DMS53 treated with DMSO at 0.1 percent for 48 hours (cell line): ENCODE data around the gene GPATCH2.
"Not testable (repeated sequence)": the region's sequence is repeated elsewhere in the genome, so short reads cannot be mapped to it uniquely, and the experiment has no call there.

Source experiments
- DNase-seq: peaks from one replicate; lab custom pipeline; 2025; ENCODE audit not compliant: unreplicated experiment; lab: John Stamatoyannopoulos, UW

GPATCH2 gene

GRCh38 chr1:217527151-217527550 is 103.7 kb downstream of the GPATCH2 start:
- DNase-seq, result no peak

- no peak for DNase-seq
Observed at GRCh38 chr1:217526636-217527035, 104.3 kb downstream of the GPATCH2 start.

GRCh38 chr1:217525773-217526490 is 105.0 kb downstream of the GPATCH2 start:
- no peak for DNase-seq

GRCh38 chr1:217524787-217525520 is 105.9 kb downstream of the GPATCH2 start:
- DNase-seq, result no peak

GRCh38 chr1:217523921-217524320 is 107.0 kb downstream of the GPATCH2 start:
- DNase-seq, result not testable (repeated sequence)

- peak; percentile 16 for DNase-seq
Observed at GRCh38 chr1:217522277-217522676, 108.6 kb downstream of the GPATCH2 start.

- DNase-seq, result no peak
Observed at GRCh38 chr1:217521317-217521716, 109.6 kb downstream of the GPATCH2 start.

GRCh38 chr1:217506878-217507277 is 124.0 kb downstream of the GPATCH2 start:
- DNase-seq, result no peak

- no peak for DNase-seq
Observed at GRCh38 chr1:217498209-217498608, 132.7 kb downstream of the GPATCH2 start.

- DNase-seq, result no peak
Observed at GRCh38 chr1:217495249-217495648, 135.6 kb downstream of the GPATCH2 start.

- DNase-seq, result no peak
Observed at GRCh38 chr1:217494767-217495166, 136.1 kb downstream of the GPATCH2 start.

- DNase-seq, result peak; percentile 90
Observed at GRCh38 chr1:217493290-217493689, 137.6 kb downstream of the GPATCH2 start.

GRCh38 chr1:217484871-217485270 is 146.0 kb downstream of the GPATCH2 start:
- DNase-seq, result no peak

- DNase-seq, result peak; percentile 40
Observed at GRCh38 chr1:217482356-217483102, 148.4 kb downstream of the GPATCH2 start.

- DNase-seq, result no peak
Observed at GRCh38 chr1:217478450-217478849, 152.4 kb downstream of the GPATCH2 start.

- DNase-seq, result no peak
Observed at GRCh38 chr1:217472915-217473314, 158.0 kb downstream of the GPATCH2 start.

GRCh38 chr1:217471403-217471802 is 159.5 kb downstream of the GPATCH2 start:
- DNase-seq, result no peak

- DNase-seq, result peak; percentile 21
Observed at GRCh38 chr1:217469983-217470382, 160.9 kb downstream of the GPATCH2 start.

GRCh38 chr1:217465102-217465501 is 165.8 kb downstream of the GPATCH2 start:
- no peak for DNase-seq

GRCh38 chr1:217462666-217463065 is 168.2 kb downstream of the GPATCH2 start:
- no peak for DNase-seq

GRCh38 chr1:217462159-217462558 is 168.7 kb downstream of the GPATCH2 start:
- no peak for DNase-seq

- no peak for DNase-seq
Observed at GRCh38 chr1:217457016-217457415, 173.9 kb downstream of the GPATCH2 start.
